Endothelial cell of umbilical vein (primary cell): ENCODE results near the gene IKZF4. TPM values are rescaled to one million over a fixed set of nuclear protein-coding genes. Genes with fewer than 3 reads are reported as not detected.

ENCODE experiments used
- BruUV-seq: library from RNA; stranded (reverse); fragments of 400-500 nt; replicated peaks from 2 replicates; lab custom pipeline; 2021; lab: Mats Ljungman, UMichigan
- CTCF ChIA-PET: fragments of 300-600, 350-600 bp; sonication (Branson Sonifier 250); formaldehyde crosslinking; loops from one replicate; lab custom pipeline; 2021; ENCODE audit warnings: antibody characterized with exemption, inconsistent platforms; lab: Charles Lee
- POLR2A ChIA-PET: fragments of 300-600, 350-600 bp; sonication (Branson Sonifier 250); formaldehyde crosslinking; loops from one replicate; lab custom pipeline; 2021; ENCODE audit warnings: antibody characterized with exemption, inconsistent platforms; lab: Charles Lee
- DNase-seq: peaks from one replicate; pipeline ENCODE4 v3.0.0-alpha.2; 2011; ENCODE audit warnings: low read depth, low spot score
- FAIRE-seq: peaks from 2 replicates; lab custom pipeline; 2011; peaks lifted over from hg19 to GRCh38; lab: Jason Lieb, UNC
- H2AFZ ChIP-seq: 2 replicates; pipeline ENCODE4 v1.6.0; 2012; ENCODE audit warnings: low read depth, low read length, control low read depth, inconsistent platforms
- H3K27ac ChIP-seq: 2 replicates; pipeline ENCODE4 v1.5.1; 2011; ENCODE audit warnings: low read depth, mild to moderate bottlenecking, control low read depth, low read length, moderate library complexity; ENCODE audit not compliant: insufficient read depth
- H3K27me3 ChIP-seq, 2 experiments: 2 replicates each; pipeline versions ENCODE4 v1.6.0 to v1.6.1; 2011; ENCODE audit warnings: low read length in 2 of 2, mixed read lengths in 1 of 2; ENCODE audit not compliant: control insufficient read depth in 2 of 2, insufficient read depth in 2 of 2
- H3K36me3 ChIP-seq, 2 experiments: 2 replicates in 1 of 2; 3 replicates in 1 of 2; pipeline ENCODE4 v1.5.1; 2011; ENCODE audit warnings: low read length in 2 of 2, mild to moderate bottlenecking in 1 of 2, moderate library complexity in 1 of 2; ENCODE audit not compliant: control insufficient read depth in 2 of 2, insufficient read depth in 2 of 2; ENCODE audit errors: extremely low read depth in 1 of 2
- H3K4me1 ChIP-seq: 3 replicates; pipeline ENCODE4 v1.5.1; 2011; ENCODE audit warnings: mild to moderate bottlenecking, low read length; ENCODE audit not compliant: control insufficient read depth, insufficient read depth; ENCODE audit errors: extremely low read depth
- H3K4me2 ChIP-seq: 2 replicates; pipeline ENCODE4 v1.6.1; 2011; ENCODE audit warnings: low read length, control low read depth, mixed read lengths; ENCODE audit not compliant: insufficient read depth
- H3K4me3 ChIP-seq, 3 experiments: fragments of 200-600 bp in 1 of 3; sonication (generic), shearing (Covaris generic) in 1 of 3; replicated peaks in 1 of 3; 2 replicates each; pipeline ENCODE4 v1.5.1; 2011 to 2016; ENCODE audit warnings: control low read depth in 3 of 3, low read length in 3 of 3, mild to moderate bottlenecking in 2 of 3, inconsistent platforms in 1 of 3, low read depth in 1 of 3, moderate library complexity in 1 of 3; ENCODE audit not compliant: insufficient read depth in 1 of 3
- H3K79me2 ChIP-seq: 2 replicates; pipeline ENCODE4 v1.6.0; 2012; ENCODE audit warnings: low read length, inconsistent platforms; ENCODE audit not compliant: control insufficient read depth, insufficient read depth
- H3K9ac ChIP-seq: replicated peaks from 2 replicates; pipeline ENCODE3; 2011; ENCODE audit warnings: low read length, control low read depth; ENCODE audit not compliant: insufficient read depth; ENCODE audit errors: extremely low read depth
- H3K9me1 ChIP-seq: replicated peaks from 3 replicates; pipeline ENCODE4 v1.6.0; 2011; ENCODE audit warnings: mild to moderate bottlenecking, low read length; ENCODE audit not compliant: control insufficient read depth, insufficient read depth; ENCODE audit errors: extremely low read depth
- H3K9me3 ChIP-seq: replicated peaks from 2 replicates; pipeline ENCODE4 v1.5.1; 2012; ENCODE audit warnings: low read length, inconsistent platforms; ENCODE audit not compliant: control insufficient read depth, insufficient read depth
- H4K20me1 ChIP-seq: replicated peaks from 2 replicates; pipeline ENCODE3; 2011; ENCODE audit warnings: mild to moderate bottlenecking, low read length; ENCODE audit not compliant: control insufficient read depth, insufficient read depth; ENCODE audit errors: extremely low read depth
- CTCF ChIP-seq, 2 donors: IDR thresholded peaks; 1 replicate in 1 of 2; 2 replicates in 1 of 2; pipeline ENCODE4 v1.5.1; 2011; ENCODE audit warnings: low read length in 2 of 2, mild to moderate bottlenecking in 2 of 2, moderate library complexity in 2 of 2, control low read depth in 1 of 2, inconsistent platforms in 1 of 2, low read depth in 1 of 2; ENCODE audit not compliant: insufficient read depth in 1 of 2; ENCODE audit errors: extremely low read depth in 1 of 2
- EZH2 ChIP-seq: IDR thresholded peaks from 2 replicates; pipeline ENCODE4 v1.6.1; 2012; ENCODE audit warnings: borderline replicate concordance, low read depth, mild to moderate bottlenecking, moderate library complexity, low read length, inconsistent platforms; ENCODE audit not compliant: severe bottlenecking
- FOS ChIP-seq: IDR thresholded peaks from 2 replicates; pipeline ENCODE4 v1.6.1; 2011; ENCODE audit warnings: mild to moderate bottlenecking, low read length, moderate library complexity, borderline replicate concordance; ENCODE audit not compliant: insufficient read depth
- GATA2 ChIP-seq: IDR thresholded peaks from 2 replicates; pipeline ENCODE4 v1.7.0; 2011; ENCODE audit warnings: low read depth, mild to moderate bottlenecking, moderate library complexity, mixed read lengths, low read length; ENCODE audit not compliant: insufficient read length, insufficient read depth
- JUN ChIP-seq: IDR thresholded peaks from 2 replicates; pipeline ENCODE4 v1.6.1; 2011; ENCODE audit warnings: borderline replicate concordance, low read depth; ENCODE audit not compliant: insufficient read length, insufficient read depth
- MYC ChIP-seq: IDR thresholded peaks from one replicate; pipeline ENCODE4 v1.6.1; 2011; ENCODE audit warnings: mild to moderate bottlenecking, low read depth, low read length
- POLR2A ChIP-seq: IDR thresholded peaks from 2 replicates; pipeline ENCODE4 v1.6.1; 2012; ENCODE audit warnings: low read depth, mild to moderate bottlenecking, control low read depth, low read length
- POLR2AphosphoS5 ChIP-seq: IDR thresholded peaks from 2 replicates; pipeline ENCODE4 v1.6.1; 2012; ENCODE audit warnings: low read depth, mild to moderate bottlenecking, control low read depth, low read length, moderate library complexity; ENCODE audit not compliant: insufficient read depth
- dilution Hi-C: fragments of 300-500 bp; cut with MboI; formaldehyde crosslinking; loops from one replicate; pipeline ENCODE4 v1.15.0; 2019; ENCODE audit warnings: low sequenced_read_pairs; ENCODE audit not compliant: extremely low pct_ligation_motif_present
- intact Hi-C: fragments of 100-400 bp; cut with micrococcal nuclease; formaldehyde crosslinking; loops from one replicate; pipeline ENCODE4 v1.10.0; 2022
- polyA plus RNA-seq, 4 experiments: library from polyadenylated mRNA; depleted of rRNA in 3 of 4; stranded (reverse) in 3 of 4; unstranded in 1 of 4; fragments of >200 nt; gene quantifications; 2 replicates each; pipeline versions ENCODE4 v1.2.1 to v1.2.3, GENCODE V29; 2011 to 2012; ENCODE audit warnings: missing spikeins in 1 of 4
- total RNA-seq: library from RNA; stranded (reverse); gene quantifications from 2 replicates; pipeline ENCODE4 v1.2.3, GENCODE V29; 2021

The IKZF4 gene
- total and polyA plus RNA-seq, 2 donors (not counting 3 experiments of a cell fraction or from before 2014, with no cell fraction given): 3.4 to 5.4 TPM

- peaks cover 19% of the 10 kb centered on the region for H3K79me2 ChIP-seq
- POLR2A ChIA-PET: interaction anchor here (3.4 kb wide), 1 partner anchor 9 kb away, joined by 18 read pairs; the partner anchor contains the start of gene RAB5B
- no TSS peak for BruUV-seq
Measured at GRCh38 chr12:55983232-55983842, 37.5 kb upstream of the IKZF4 start.

GRCh38 chr12:55984861-55985260 lies 36.0 kb upstream of the IKZF4 start:
- CTCF ChIA-PET: interaction anchor here (0.9 to 3.1 kb wide), 4 partner anchors 10 to 45 kb away, joined by 3 to 20 read pairs (median 12); partner anchors contain the start of gene SUOX

More at GRCh38 chr12:55983232-55983842, 37.5 kb upstream of the IKZF4 start:
- CTCF ChIA-PET: interaction anchor here (0.7 to 3.1 kb wide), 3 partner anchors 12 to 52 kb away, joined by 3 to 18 read pairs (median 7); no protein-coding TSS in a partner anchor
- DNase-seq: no peak
- H3K9ac ChIP-seq: no peak overlapping the region
- no peak for FAIRE-seq
- no peak overlapping the region for H3K4me3 ChIP-seq
- no peaks in the 10 kb centered on the region for H3K9me1 ChIP-seq
- H4K20me1 ChIP-seq: no peaks in the 10 kb centered on the region
- H2AFZ ChIP-seq: no peak overlapping the region
- no peaks in the 10 kb centered on the region for H3K4me1 ChIP-seq
- dilution Hi-C loops: loop anchor here (10.0 kb wide), 1 partner anchor 229 kb away; no protein-coding TSS in a partner anchor
- no peaks in the 10 kb centered on the region for H3K27me3 ChIP-seq
- TF ChIP-seq JUN (no peak), FOS (no peak)
- H3K27ac ChIP-seq: no peak overlapping the region
- intact Hi-C loops: no loop called here
- no peaks in the 10 kb centered on the region for H3K9me3 ChIP-seq
- no peak overlapping the region for H3K4me2 ChIP-seq
- H3K36me3 ChIP-seq: peaks cover 12% of the 10 kb centered on the region in 2 experiments

More at GRCh38 chr12:55984861-55985260, 36.0 kb upstream of the IKZF4 start:
- Histone ChIP-seq H3K9me1 (no peaks in the 10 kb centered on the region), H3K79me2 (peaks cover 9% of the 10 kb centered on the region), H3K27me3 (no peaks in the 10 kb centered on the region), H3K27ac (no peak overlapping the region), H4K20me1 (no peaks in the 10 kb centered on the region), H3K4me2 (no peak overlapping the region), H2AFZ (no peak overlapping the region), H3K4me1 (no peaks in the 10 kb centered on the region), H3K9me3 (no peaks in the 10 kb centered on the region), H3K4me3 (no peak overlapping the region), H3K9ac (no peak overlapping the region), H3K36me3 (peaks cover 14 to 18% of the 10 kb centered on the region in 2 experiments)
- BruUV-seq: no TSS peak
- intact Hi-C loops (no loop called here), dilution Hi-C loops (loop anchor here (10.0 kb wide), 1 partner anchor 230 kb away; no protein-coding TSS in a partner anchor)
- DNase-seq (no peak), FAIRE-seq (no peak)
- POLR2A ChIA-PET: interaction anchor here (3.4 kb wide), 1 partner anchor 11 kb away, joined by 18 read pairs; the partner anchor contains the start of gene RAB5B
- TF ChIP-seq CTCF (IDR thresholded peaks at IDR 0.05; ENCODE audit: extremely low read depth in 1 of 2, insufficient read depth in 1 of 2, low read depth in 1 of 2, low read length in 2 of 2) (no peak), EZH2 (no peak), POLR2AphosphoS5 (no peak), GATA2 (no peak), MYC (no peak), POLR2A (no peak)
